Trophoblast cell (in vitro differentiated cells and primary cell): Measurements from ENCODE around the gene TACSTD2.

Experiments used
- DNase-seq, 2 donors: peaks; one replicate each; pipeline ENCODE4 v3.0.0-alpha.2; 2016
- H2AFZ ChIP-seq: 2 replicates; pipeline ENCODE4 v1.6.1; 2013; ENCODE audit warnings: low read length, moderate library complexity, mild to moderate bottlenecking; ENCODE audit not compliant: insufficient read depth, poor library complexity
- H2AK5ac ChIP-seq: 2 replicates; pipeline ENCODE4 v1.6.1; 2013; ENCODE audit warnings: mild to moderate bottlenecking, low read length
- H2BK120ac ChIP-seq: 2 replicates; pipeline ENCODE4 v1.6.1; 2013; ENCODE audit warnings: low read length, mild to moderate bottlenecking, moderate library complexity; ENCODE audit not compliant: insufficient read depth, poor library complexity
- H2BK12ac ChIP-seq: 2 replicates; pipeline ENCODE4 v1.6.1; 2013; ENCODE audit warnings: mild to moderate bottlenecking, low read length, moderate library complexity
- H2BK5ac ChIP-seq: 2 replicates; pipeline ENCODE4 v1.6.1; 2013; ENCODE audit warnings: low read length, low read depth, moderate library complexity, mild to moderate bottlenecking; ENCODE audit not compliant: poor library complexity
- H3K14ac ChIP-seq: 2 replicates; pipeline ENCODE4 v1.6.1; 2013; ENCODE audit warnings: mild to moderate bottlenecking, low read length
- H3K18ac ChIP-seq: 2 replicates; pipeline ENCODE4 v1.6.1; 2013; ENCODE audit warnings: mild to moderate bottlenecking, low read length
- H3K23ac ChIP-seq: 2 replicates; pipeline ENCODE4 v1.6.1; 2013; ENCODE audit warnings: low read length
- H3K27ac ChIP-seq: 2 replicates; pipeline ENCODE4 v1.5.1; 2013; ENCODE audit warnings: low read depth, mild to moderate bottlenecking, inconsistent platforms, low read length, moderate library complexity
- H3K27me3 ChIP-seq: 2 replicates; pipeline ENCODE4 v1.6.1; 2013; ENCODE audit warnings: inconsistent platforms, mild to moderate bottlenecking, low read length, moderate library complexity; ENCODE audit not compliant: insufficient read depth
- H3K36me3 ChIP-seq, 2 experiments: 1 replicate in 1 of 2; 2 replicates in 1 of 2; pipeline ENCODE4 v1.6.1; 2013; ENCODE audit warnings: low read length in 2 of 2, mild to moderate bottlenecking in 2 of 2, moderate library complexity in 1 of 2; ENCODE audit not compliant: insufficient read depth in 2 of 2, control insufficient read depth in 1 of 2
- H3K4ac ChIP-seq: 2 replicates; pipeline ENCODE4 v1.6.1; 2013; ENCODE audit warnings: low read depth, mild to moderate bottlenecking, low read length, moderate library complexity
- H3K4me1 ChIP-seq, 2 experiments: 1 replicate in 1 of 2; 2 replicates in 1 of 2; pipeline ENCODE4 v1.6.1; 2013; ENCODE audit warnings: low read length in 2 of 2, mild to moderate bottlenecking in 2 of 2, moderate library complexity in 1 of 2; ENCODE audit not compliant: insufficient read depth in 2 of 2, control insufficient read depth in 1 of 2
- H3K4me2 ChIP-seq: 2 replicates; pipeline ENCODE4 v1.6.1; 2013; ENCODE audit warnings: inconsistent platforms, mild to moderate bottlenecking, low read length, moderate library complexity
- H3K4me3 ChIP-seq: 2 replicates; pipeline ENCODE4 v1.5.1; 2013; ENCODE audit warnings: mild to moderate bottlenecking, low read depth, low read length, inconsistent platforms
- H3K79me1 ChIP-seq: one replicate; pipeline ENCODE4 v1.6.1; 2013; ENCODE audit warnings: low read length
- H3K79me2 ChIP-seq: 2 replicates; pipeline ENCODE4 v1.6.1; 2013; ENCODE audit warnings: low read length, mild to moderate bottlenecking; ENCODE audit not compliant: control insufficient read depth, insufficient read depth, poor library complexity
- H3K9ac ChIP-seq: 2 replicates; pipeline ENCODE4 v1.6.1; 2013; ENCODE audit warnings: mild to moderate bottlenecking, low read length
- H3K9me3 ChIP-seq: 2 replicates; pipeline ENCODE4 v1.6.1; 2013; ENCODE audit warnings: low read depth, mild to moderate bottlenecking, control low read depth, inconsistent platforms, low read length; ENCODE audit not compliant: insufficient read depth
- H4K12ac ChIP-seq: 2 replicates; pipeline ENCODE4 v1.6.1; 2013; ENCODE audit warnings: low read depth, mild to moderate bottlenecking, low read length, moderate library complexity
- H4K8ac ChIP-seq: 2 replicates; pipeline ENCODE4 v1.6.1; 2013; ENCODE audit warnings: low read depth, mild to moderate bottlenecking, low read length, moderate library complexity
- H4K91ac ChIP-seq: one replicate; pipeline ENCODE4 v1.6.1; 2013; ENCODE audit warnings: low read depth, mild to moderate bottlenecking, low read length, moderate library complexity
- WGBS: extraction: QIAGEN DNeasy Blood & Tissue Kit; methylation state at CpG from one replicate; pipeline ENCODE4 v1.1.7; 2013; ENCODE audit warnings: missing lambda C conversion rate; ENCODE audit not compliant: insufficient read length, insufficient coverage; ENCODE audit errors: extremely low coverage; 5-methylcytosine and 5-hydroxymethylcytosine counted together

TACSTD2 gene

DNA sequence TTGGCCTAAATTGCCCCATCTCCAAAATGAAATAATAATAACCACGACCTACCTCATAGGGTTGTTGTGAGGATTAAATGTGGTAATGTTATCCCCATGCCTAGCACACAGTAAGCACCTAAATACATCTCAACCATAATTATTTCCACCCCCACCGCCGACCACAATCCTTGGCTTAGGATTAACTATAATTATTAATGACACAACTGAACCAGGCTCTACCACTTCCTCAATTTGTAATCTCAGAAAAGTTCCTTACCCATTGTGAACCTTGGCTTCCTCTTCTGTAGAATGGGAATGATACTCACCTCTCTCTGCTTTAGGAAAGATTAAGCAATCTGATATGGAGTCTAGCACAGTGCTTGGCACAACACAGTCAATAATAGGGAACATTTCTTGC is 44.3 kb upstream of the TACSTD2 start:
- Histone ChIP-seq H3K23ac (no peak overlapping the region), H3K4ac (no peak overlapping the region), H3K14ac (no peak overlapping the region), H2BK5ac (no peak overlapping the region), H3K27ac (no peak overlapping the region), H2BK12ac (no peak overlapping the region), H3K4me2 (no peak overlapping the region), H4K8ac (no peak overlapping the region), H3K9me3 (no peaks in the 10 kb centered on the region), H3K79me1 (peaks cover 4% of the 10 kb centered on the region), H3K36me3 (no peaks in the 10 kb centered on the region), H3K18ac (no peak overlapping the region), H2AFZ (no peak overlapping the region), H2BK120ac (no peak overlapping the region), H3K4me3 (no peak overlapping the region), H3K4me1 (peaks cover 13 to 23% of the 10 kb centered on the region in 2 experiments), H3K27me3 (no peaks in the 10 kb centered on the region), H4K91ac (no peak overlapping the region), H2AK5ac (no peak overlapping the region), H3K79me2 (no peaks in the 10 kb centered on the region), H4K12ac (no peak overlapping the region), H3K9ac (no peak overlapping the region)
- WGBS, result no CpG with 5 or more reads among the region's 3 CpGs
- no peak for DNase-seq

DNA sequence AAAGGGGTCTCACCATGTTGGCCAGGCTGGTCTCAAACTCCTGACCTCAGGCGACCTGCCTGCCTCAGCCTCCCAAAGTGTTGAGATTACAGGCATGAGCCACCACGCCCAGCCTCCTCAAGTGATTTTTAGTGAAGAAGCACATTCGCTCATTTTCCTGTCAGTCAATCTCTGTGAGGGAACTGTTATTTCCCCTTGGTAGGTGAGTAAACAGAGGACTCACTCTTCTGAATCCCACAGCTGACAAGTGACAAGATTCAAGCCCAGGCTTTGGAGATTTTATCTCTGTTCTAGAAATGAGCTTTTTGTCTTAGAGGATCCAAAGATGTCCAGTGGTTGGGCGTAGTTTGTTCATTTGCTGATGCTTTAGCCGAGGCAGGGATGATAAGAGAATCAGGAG is 43.9 kb upstream of the TACSTD2 start:
- Histone ChIP-seq H3K14ac (no peak overlapping the region), H3K18ac (no peak overlapping the region), H2BK5ac (no peak overlapping the region), H2AK5ac (no peak overlapping the region), H3K4me3 (no peak overlapping the region), H2BK12ac (no peak overlapping the region), H3K27me3 (no peaks in the 10 kb centered on the region), H2BK120ac (no peak overlapping the region), H3K27ac (no peak overlapping the region), H3K4me1 (peaks cover 13 to 23% of the 10 kb centered on the region in 2 experiments), H4K8ac (no peak overlapping the region), H4K91ac (no peak overlapping the region), H2AFZ (no peak overlapping the region), H3K23ac (no peak overlapping the region), H3K79me1 (peaks cover 4% of the 10 kb centered on the region), H3K9me3 (no peaks in the 10 kb centered on the region), H3K4me2 (no peak overlapping the region), H3K9ac (no peak overlapping the region), H3K79me2 (no peaks in the 10 kb centered on the region), H4K12ac (no peak overlapping the region), H3K4ac (no peak overlapping the region), H3K36me3 (no peaks in the 10 kb centered on the region)
- peak in 1 of 2 donors; percentile 6 for DNase-seq
- no CpG with 5 or more reads among the region's 5 CpGs for WGBS

GRCh38 chr1:58620259-58620658 is 43.2 kb upstream of the TACSTD2 start:
- Histone ChIP-seq H3K79me1 (peaks cover 4% of the 10 kb centered on the region), H2AK5ac (no peak overlapping the region), H3K36me3 (no peaks in the 10 kb centered on the region), H3K18ac (no peak overlapping the region), H4K12ac (no peak overlapping the region), H3K4me2 (no peak overlapping the region), H3K14ac (peak overlapping the region; percentile 22), H2BK12ac (peak overlapping the region; percentile 32), H3K23ac (no peak overlapping the region), H3K27ac (no peak overlapping the region), H4K91ac (no peak overlapping the region), H3K9ac (no peak overlapping the region), H2BK120ac (no peak overlapping the region), H3K79me2 (no peaks in the 10 kb centered on the region), H3K4ac (no peak overlapping the region), H4K8ac (peak overlapping the region; percentile 26), H2BK5ac (no peak overlapping the region), H2AFZ (no peak overlapping the region), H3K4me1 (peaks cover 13 to 23% of the 10 kb centered on the region in 2 experiments), H3K9me3 (no peaks in the 10 kb centered on the region), H3K4me3 (no peak overlapping the region), H3K27me3 (no peaks in the 10 kb centered on the region)
- DNase-seq, result no peak
- no CpG with 5 or more reads among the region's 7 CpGs for WGBS

- DNase-seq, result no peak
- Histone ChIP-seq H3K27me3 (no peaks in the 10 kb centered on the region), H3K4me3 (no peak overlapping the region), H3K36me3 (no peaks in the 10 kb centered on the region), H4K8ac (no peak overlapping the region), H2AK5ac (no peak overlapping the region), H4K91ac (no peak overlapping the region), H3K4me1 (peaks cover 13 to 23% of the 10 kb centered on the region in 2 experiments), H3K9me3 (no peaks in the 10 kb centered on the region), H3K18ac (no peak overlapping the region), H3K4ac (no peak overlapping the region), H3K79me1 (peaks cover 4% of the 10 kb centered on the region), H2BK12ac (no peak overlapping the region), H2AFZ (no peak overlapping the region), H4K12ac (no peak overlapping the region), H3K4me2 (no peak overlapping the region), H3K79me2 (no peaks in the 10 kb centered on the region), H2BK5ac (no peak overlapping the region), H3K14ac (peak overlapping the region; percentile 42), H2BK120ac (no peak overlapping the region), H3K9ac (no peak overlapping the region), H3K27ac (no peak overlapping the region), H3K23ac (no peak overlapping the region)
- WGBS, result no CpG with 5 or more reads among the region's 5 CpGs
Measured at GRCh38 chr1:58619286-58620054, 42.4 kb upstream of the TACSTD2 start.
